OCI-LY1 (cell line): ENCODE data around the gene AK2.

Experiments used
- H2AFZ ChIP-seq: fragments of 200-600 bp; sonication (generic), shearing (Covaris generic); 2 replicates; pipeline ENCODE4 v1.6.0; 2014; ENCODE audit warnings: antibody characterized with exemption, mild to moderate bottlenecking, low read length
- H3F3A ChIP-seq: fragments of 200-600 bp; sonication (generic), shearing (Covaris generic); 2 replicates; pipeline ENCODE4 v1.6.0; 2014; ENCODE audit warnings: mild to moderate bottlenecking, antibody characterized with exemption, low read length, moderate library complexity; ENCODE audit not compliant: insufficient read depth
- H3K27ac ChIP-seq: fragments of 200-600 bp; sonication (generic); 2 replicates; pipeline ENCODE4 v1.5.1; 2014; ENCODE audit warnings: low read length, mixed run types, mild to moderate bottlenecking, low read depth; ENCODE audit not compliant: poor library complexity, severe bottlenecking
- H3K27me3 ChIP-seq: fragments of 200-600 bp; sonication (generic); 2 replicates; pipeline ENCODE4 v1.6.0; 2014; ENCODE audit warnings: antibody characterized with exemption, mild to moderate bottlenecking, low read length, moderate library complexity; ENCODE audit not compliant: insufficient read depth
- H3K36me3 ChIP-seq: fragments of 200-600 bp; sonication (generic); 2 replicates; pipeline ENCODE4 v1.6.1; 2014; ENCODE audit warnings: mild to moderate bottlenecking, antibody characterized with exemption, low read length, moderate library complexity, mixed read lengths; ENCODE audit not compliant: insufficient read depth
- H3K4me1 ChIP-seq: fragments of 200-600 bp; sonication (generic); 2 replicates; pipeline ENCODE4 v1.5.1; 2014; ENCODE audit warnings: mild to moderate bottlenecking, low read length, moderate library complexity; ENCODE audit not compliant: insufficient read depth, severe bottlenecking
- H3K4me2 ChIP-seq: fragments of 200-600 bp; sonication (generic), shearing (Covaris generic); 2 replicates; pipeline ENCODE4 v1.6.1; 2014; ENCODE audit warnings: low read length
- H3K4me3 ChIP-seq: fragments of 200-600 bp; sonication (generic); 2 replicates; pipeline ENCODE4 v1.5.1; 2014; ENCODE audit warnings: low read length, low read depth, mild to moderate bottlenecking, mixed read lengths; ENCODE audit not compliant: poor library complexity, severe bottlenecking
- H3K79me2 ChIP-seq: fragments of 200-600 bp; shearing (Covaris generic); 2 replicates; pipeline ENCODE4 v1.6.1; 2016; ENCODE audit warnings: mixed run types, low read length, mixed read lengths; ENCODE audit not compliant: insufficient read depth
- H3K9ac ChIP-seq: fragments of 200-600 bp; sonication (generic), shearing (Covaris generic); 2 replicates; pipeline ENCODE4 v1.6.1; 2014; ENCODE audit warnings: mild to moderate bottlenecking, low read length, mixed read lengths
- H3K9me2 ChIP-seq: fragments of 200-600 bp; sonication (generic), shearing (Covaris generic); 2 replicates; pipeline ENCODE4 v1.6.1; 2014; ENCODE audit warnings: low read depth, mild to moderate bottlenecking, low read length, mixed read lengths
- H3K9me3 ChIP-seq: fragments of 200-600 bp; shearing (Covaris generic); 2 replicates; pipeline ENCODE4 v1.6.1; 2014; ENCODE audit warnings: low read length, mixed read lengths
- H4K20me1 ChIP-seq: fragments of 200-600 bp; sonication (generic), shearing (Covaris generic); 2 replicates; pipeline ENCODE4 v1.6.0; 2016; ENCODE audit warnings: mild to moderate bottlenecking, low read length; ENCODE audit not compliant: insufficient read depth
- EZH2 ChIP-seq: fragments of 200-600 bp; sonication (generic), shearing (Covaris generic); IDR thresholded peaks from 2 replicates; pipeline ENCODE4 v1.8.0; 2017; ENCODE audit warnings: borderline replicate concordance, mixed run types, mild to moderate bottlenecking, antibody characterized with exemption, low read length, moderate library complexity, mixed read lengths
- TF ChIP-seq, protein P1 (sequence below): fragments of 200-600 bp; sonication (generic), shearing (Covaris generic); IDR thresholded peaks from 2 replicates; pipeline ENCODE4 v1.5.1; 2017; ENCODE audit warnings: mild to moderate bottlenecking, antibody characterized with exemption, low read length, moderate library complexity, mixed read lengths

The AK2 gene

DNA sequence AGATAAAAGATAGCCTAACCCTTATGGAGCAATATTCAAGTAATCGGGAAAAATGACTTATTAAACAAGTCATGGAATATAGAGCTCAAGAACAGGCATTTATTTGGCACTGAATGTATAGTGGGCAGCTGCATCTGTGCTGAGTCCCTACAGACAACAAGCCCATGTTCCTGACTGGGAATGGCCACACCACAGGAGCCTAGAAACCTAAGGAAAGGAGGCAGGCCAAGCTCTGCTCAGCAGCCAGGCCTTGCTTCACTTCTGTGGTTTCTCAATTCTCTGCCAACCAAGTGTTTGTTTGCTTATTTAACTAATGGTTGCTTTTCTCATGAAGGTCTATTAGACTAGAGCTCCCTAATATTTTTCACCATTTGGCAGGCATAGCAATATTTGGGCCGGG lies 21.5 kb downstream of the AK2 start:
- Histone ChIP-seq H3K4me1 (no peaks in the 10 kb centered on the region), H3K27ac (no peak overlapping the region), H3F3A (no peaks in the 10 kb centered on the region), H3K9me3 (no peaks in the 10 kb centered on the region), H3K4me3 (no peak overlapping the region), H3K27me3 (no peaks in the 10 kb centered on the region), H3K9ac (no peak overlapping the region), H3K4me2 (no peak overlapping the region), H3K36me3 (peaks cover 81% of the 10 kb centered on the region), H4K20me1 (no peaks in the 10 kb centered on the region), H3K9me2 (no peaks in the 10 kb centered on the region), H3K79me2 (no peaks in the 10 kb centered on the region), H2AFZ (no peak overlapping the region)
- TF ChIP-seq EZH2, result no peak
- TF ChIP-seq, protein P1, sequence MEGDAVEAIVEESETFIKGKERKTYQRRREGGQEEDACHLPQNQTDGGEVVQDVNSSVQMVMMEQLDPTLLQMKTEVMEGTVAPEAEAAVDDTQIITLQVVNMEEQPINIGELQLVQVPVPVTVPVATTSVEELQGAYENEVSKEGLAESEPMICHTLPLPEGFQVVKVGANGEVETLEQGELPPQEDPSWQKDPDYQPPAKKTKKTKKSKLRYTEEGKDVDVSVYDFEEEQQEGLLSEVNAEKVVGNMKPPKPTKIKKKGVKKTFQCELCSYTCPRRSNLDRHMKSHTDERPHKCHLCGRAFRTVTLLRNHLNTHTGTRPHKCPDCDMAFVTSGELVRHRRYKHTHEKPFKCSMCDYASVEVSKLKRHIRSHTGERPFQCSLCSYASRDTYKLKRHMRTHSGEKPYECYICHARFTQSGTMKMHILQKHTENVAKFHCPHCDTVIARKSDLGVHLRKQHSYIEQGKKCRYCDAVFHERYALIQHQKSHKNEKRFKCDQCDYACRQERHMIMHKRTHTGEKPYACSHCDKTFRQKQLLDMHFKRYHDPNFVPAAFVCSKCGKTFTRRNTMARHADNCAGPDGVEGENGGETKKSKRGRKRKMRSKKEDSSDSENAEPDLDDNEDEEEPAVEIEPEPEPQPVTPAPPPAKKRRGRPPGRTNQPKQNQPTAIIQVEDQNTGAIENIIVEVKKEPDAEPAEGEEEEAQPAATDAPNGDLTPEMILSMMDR, result no peak

DNA sequence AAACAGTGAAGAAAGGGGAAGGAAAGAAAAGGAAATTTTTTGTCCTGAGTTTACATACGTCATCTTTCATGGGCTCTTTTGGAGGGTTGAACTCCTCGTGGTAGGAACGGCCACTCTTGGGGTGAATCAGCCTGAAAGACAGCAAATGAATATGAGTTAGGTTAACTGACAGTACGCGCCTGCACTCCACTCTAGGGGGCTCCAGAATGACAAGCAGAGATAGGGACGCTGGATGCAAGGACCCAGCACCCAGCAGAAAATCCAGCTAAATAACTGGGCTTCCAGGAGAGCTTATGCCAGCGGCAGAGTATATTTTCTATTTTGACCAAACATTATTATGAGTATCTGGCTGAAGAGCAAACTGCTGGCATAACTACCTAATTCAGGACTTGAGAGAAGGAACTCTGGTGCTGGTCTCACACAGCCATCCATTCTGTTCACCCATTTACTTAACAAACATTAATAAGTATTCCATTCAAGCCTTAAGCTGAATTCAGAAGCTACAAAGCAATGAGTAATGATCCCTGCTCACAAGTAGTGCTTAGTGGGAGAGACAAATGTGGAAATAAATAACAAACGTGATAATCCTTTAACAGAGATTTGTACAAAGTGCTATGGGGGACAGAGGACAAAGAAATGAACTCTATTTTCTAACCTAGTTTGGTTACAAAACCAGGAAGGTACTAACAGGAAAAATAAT lies 22.1 kb downstream of the AK2 start:
- H3K4me3 ChIP-seq, result no peak overlapping the region

DNA sequence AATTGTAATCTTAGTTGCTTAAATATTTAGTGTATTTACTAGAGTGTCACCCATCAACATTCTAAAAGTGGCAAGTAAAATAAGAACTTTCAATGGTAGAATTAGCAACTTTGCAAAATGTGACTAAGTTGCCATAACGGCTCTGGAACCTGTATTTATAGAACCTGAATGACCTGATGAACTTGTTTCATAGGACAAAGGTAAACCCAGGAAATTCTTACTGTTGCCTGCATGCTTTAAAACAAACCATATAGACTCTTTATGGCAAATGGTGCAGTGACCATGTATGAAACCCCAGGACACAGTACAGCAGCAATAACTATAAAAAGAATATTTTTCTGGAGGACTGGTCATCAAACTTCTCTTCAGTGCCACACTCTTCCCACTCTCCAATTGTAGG lies 22.9 kb downstream of the AK2 start:
- TF ChIP-seq, protein P1, result no peak
- TF ChIP-seq EZH2, result no peak
- Histone ChIP-seq H3K36me3 (peaks cover 77% of the 10 kb centered on the region), H3K4me1 (no peaks in the 10 kb centered on the region), H3K27ac (no peak overlapping the region), H3F3A (no peaks in the 10 kb centered on the region), H3K9ac (no peak overlapping the region), H3K79me2 (no peaks in the 10 kb centered on the region), H3K4me3 (no peak overlapping the region), H3K9me2 (no peaks in the 10 kb centered on the region), H3K9me3 (no peaks in the 10 kb centered on the region), H4K20me1 (no peaks in the 10 kb centered on the region), H3K4me2 (no peak overlapping the region), H2AFZ (no peak overlapping the region), H3K27me3 (no peaks in the 10 kb centered on the region)

More for the DNA sequence above, 22.1 kb downstream of the AK2 start:
- no peak overlapping the region for H3K9ac ChIP-seq
- TF ChIP-seq, protein P1, result no peak
- TF ChIP-seq EZH2, result no peak
- H3K27me3 ChIP-seq, result no peaks in the 10 kb centered on the region
- no peaks in the 10 kb centered on the region for H3K9me2 ChIP-seq
- H3K79me2 ChIP-seq, result no peaks in the 10 kb centered on the region
- no peak overlapping the region for H2AFZ ChIP-seq
- H3K36me3 ChIP-seq, result peaks cover 77% of the 10 kb centered on the region
- no peaks in the 10 kb centered on the region for H3K4me1 ChIP-seq
- H3F3A ChIP-seq, result no peaks in the 10 kb centered on the region
- no peaks in the 10 kb centered on the region for H3K9me3 ChIP-seq
- no peak overlapping the region for H3K27ac ChIP-seq
- no peak overlapping the region for H3K4me2 ChIP-seq
- no peaks in the 10 kb centered on the region for H4K20me1 ChIP-seq
